ENCODE measurements around the gene NAA10.

The NAA10 gene

GRCh38 chrX:153927922-153928760, 6.7 kb downstream of the NAA10 start:
- DNase-seq (ENCODE audit: low read depth): peak; percentile 79

GRCh38 chrX:153927672-153927921, 7.2 kb downstream of the NAA10 start:
- no peak for DNase-seq (ENCODE audit: low read depth)

- DNase-seq (ENCODE audit: low read depth): no peak
These were observed 7.8 kb downstream of the NAA10 start for GRCh38 chrX:153926858-153927671.

- DNase-seq (ENCODE audit: low read depth): no peak
These were observed 8.3 kb downstream of the NAA10 start for GRCh38 chrX:153926552-153926857.

- no peak for DNase-seq (ENCODE audit: low read depth)
These were observed 8.9 kb downstream of the NAA10 start, which contains the start of gene ARHGAP4 for GRCh38 chrX:153925739-153926551. ARHGAP4 (minus strand) TSS chrX:153926264; CDS start chrX:153926202, 62 bp downstream.

GRCh38 chrX:153925387-153925738, 9.5 kb downstream of the NAA10 start:
- no peak for DNase-seq (ENCODE audit: low read depth)

GRCh38 chrX:153924149-153924861, 10.5 kb downstream of the NAA10 start:
- no peak for DNase-seq (ENCODE audit: low read depth)

GRCh38 chrX:153922932-153923857, 11.6 kb downstream of the NAA10 start:
- no peak for DNase-seq (ENCODE audit: low read depth)

- no peak for DNase-seq (ENCODE audit: low read depth)
These were observed 13.1 kb downstream of the NAA10 start for GRCh38 chrX:153921511-153922446.

- DNase-seq (ENCODE audit: low read depth): no peak
These were observed 13.8 kb downstream of the NAA10 start for GRCh38 chrX:153921070-153921469.

GRCh38 chrX:153920546-153920945, 14.3 kb downstream of the NAA10 start:
- DNase-seq (ENCODE audit: low read depth): no peak

- no peak for DNase-seq (ENCODE audit: low read depth)
These were observed 15.6 kb downstream of the NAA10 start for GRCh38 chrX:153919281-153919680.

- no peak for DNase-seq (ENCODE audit: low read depth)
These were observed 17.0 kb downstream of the NAA10 start for GRCh38 chrX:153917869-153918268.

GRCh38 chrX:153913701-153914100, 21.1 kb downstream of the NAA10 start:
- no peak for DNase-seq (ENCODE audit: low read depth)

GRCh38 chrX:153913211-153913610, 21.6 kb downstream of the NAA10 start:
- DNase-seq (ENCODE audit: low read depth): no peak

GRCh38 chrX:153911798-153912197, 23.0 kb downstream of the NAA10 start:
- DNase-seq (ENCODE audit: low read depth): no peak

- no peak for DNase-seq (ENCODE audit: low read depth)
These were observed 24.4 kb downstream of the NAA10 start for GRCh38 chrX:153910446-153910845.

- no peak for DNase-seq (ENCODE audit: low read depth)
These were observed 24.9 kb downstream of the NAA10 start for GRCh38 chrX:153909980-153910360.

- DNase-seq (ENCODE audit: low read depth): no peak
These were observed 25.5 kb downstream of the NAA10 start for GRCh38 chrX:153909024-153909979.
